Endothelial cell of umbilical vein (primary cell): ENCODE results near the gene DLL1. TPM values are rescaled to one million over a fixed set of nuclear protein-coding genes. Genes with fewer than 3 reads are reported as not detected.

Experiments used
- BruUV-seq: library from RNA; stranded (reverse); fragments of 400-500 nt; replicated peaks from 2 replicates; lab custom pipeline; 2021; lab: Mats Ljungman, UMichigan
- CTCF ChIA-PET: fragments of 300-600, 350-600 bp; sonication (Branson Sonifier 250); formaldehyde crosslinking; loops from one replicate; lab custom pipeline; 2021; ENCODE audit warnings: antibody characterized with exemption, inconsistent platforms; lab: Charles Lee
- POLR2A ChIA-PET: fragments of 300-600, 350-600 bp; sonication (Branson Sonifier 250); formaldehyde crosslinking; loops from one replicate; lab custom pipeline; 2021; ENCODE audit warnings: antibody characterized with exemption, inconsistent platforms; lab: Charles Lee
- DNase-seq: peaks from one replicate; pipeline ENCODE4 v3.0.0-alpha.2; 2011; ENCODE audit warnings: low read depth, low spot score
- FAIRE-seq: peaks from 2 replicates; lab custom pipeline; 2011; peaks lifted over from hg19 to GRCh38; lab: Jason Lieb, UNC
- H2AFZ ChIP-seq: 2 replicates; pipeline ENCODE4 v1.6.0; 2012; ENCODE audit warnings: low read depth, low read length, control low read depth, inconsistent platforms
- H3K27ac ChIP-seq: 2 replicates; pipeline ENCODE4 v1.5.1; 2011; ENCODE audit warnings: low read depth, mild to moderate bottlenecking, control low read depth, low read length, moderate library complexity; ENCODE audit not compliant: insufficient read depth
- H3K27me3 ChIP-seq, 2 experiments: 2 replicates each; pipeline versions ENCODE4 v1.6.0 to v1.6.1; 2011; ENCODE audit warnings: low read length in 2 of 2, mixed read lengths in 1 of 2; ENCODE audit not compliant: control insufficient read depth in 2 of 2, insufficient read depth in 2 of 2
- H3K36me3 ChIP-seq, 2 experiments: 2 replicates in 1 of 2; 3 replicates in 1 of 2; pipeline ENCODE4 v1.5.1; 2011; ENCODE audit warnings: low read length in 2 of 2, mild to moderate bottlenecking in 1 of 2, moderate library complexity in 1 of 2; ENCODE audit not compliant: control insufficient read depth in 2 of 2, insufficient read depth in 2 of 2; ENCODE audit errors: extremely low read depth in 1 of 2
- H3K4me1 ChIP-seq: 3 replicates; pipeline ENCODE4 v1.5.1; 2011; ENCODE audit warnings: mild to moderate bottlenecking, low read length; ENCODE audit not compliant: control insufficient read depth, insufficient read depth; ENCODE audit errors: extremely low read depth
- H3K4me2 ChIP-seq: 2 replicates; pipeline ENCODE4 v1.6.1; 2011; ENCODE audit warnings: low read length, control low read depth, mixed read lengths; ENCODE audit not compliant: insufficient read depth
- H3K4me3 ChIP-seq, 3 experiments: fragments of 200-600 bp in 1 of 3; sonication (generic), shearing (Covaris generic) in 1 of 3; replicated peaks in 1 of 3; 2 replicates each; pipeline ENCODE4 v1.5.1; 2011 to 2016; ENCODE audit warnings: control low read depth in 3 of 3, low read length in 3 of 3, mild to moderate bottlenecking in 2 of 3, inconsistent platforms in 1 of 3, low read depth in 1 of 3, moderate library complexity in 1 of 3; ENCODE audit not compliant: insufficient read depth in 1 of 3
- H3K79me2 ChIP-seq: 2 replicates; pipeline ENCODE4 v1.6.0; 2012; ENCODE audit warnings: low read length, inconsistent platforms; ENCODE audit not compliant: control insufficient read depth, insufficient read depth
- H3K9ac ChIP-seq: replicated peaks from 2 replicates; pipeline ENCODE3; 2011; ENCODE audit warnings: low read length, control low read depth; ENCODE audit not compliant: insufficient read depth; ENCODE audit errors: extremely low read depth
- H3K9me1 ChIP-seq: replicated peaks from 3 replicates; pipeline ENCODE4 v1.6.0; 2011; ENCODE audit warnings: mild to moderate bottlenecking, low read length; ENCODE audit not compliant: control insufficient read depth, insufficient read depth; ENCODE audit errors: extremely low read depth
- H3K9me3 ChIP-seq: replicated peaks from 2 replicates; pipeline ENCODE4 v1.5.1; 2012; ENCODE audit warnings: low read length, inconsistent platforms; ENCODE audit not compliant: control insufficient read depth, insufficient read depth
- H4K20me1 ChIP-seq: replicated peaks from 2 replicates; pipeline ENCODE3; 2011; ENCODE audit warnings: mild to moderate bottlenecking, low read length; ENCODE audit not compliant: control insufficient read depth, insufficient read depth; ENCODE audit errors: extremely low read depth
- CTCF ChIP-seq, 2 donors: IDR thresholded peaks; 1 replicate in 1 of 2; 2 replicates in 1 of 2; pipeline ENCODE4 v1.5.1; 2011; ENCODE audit warnings: low read length in 2 of 2, mild to moderate bottlenecking in 2 of 2, moderate library complexity in 2 of 2, control low read depth in 1 of 2, inconsistent platforms in 1 of 2, low read depth in 1 of 2; ENCODE audit not compliant: insufficient read depth in 1 of 2; ENCODE audit errors: extremely low read depth in 1 of 2
- EZH2 ChIP-seq: IDR thresholded peaks from 2 replicates; pipeline ENCODE4 v1.6.1; 2012; ENCODE audit warnings: borderline replicate concordance, low read depth, mild to moderate bottlenecking, moderate library complexity, low read length, inconsistent platforms; ENCODE audit not compliant: severe bottlenecking
- FOS ChIP-seq: IDR thresholded peaks from 2 replicates; pipeline ENCODE4 v1.6.1; 2011; ENCODE audit warnings: mild to moderate bottlenecking, low read length, moderate library complexity, borderline replicate concordance; ENCODE audit not compliant: insufficient read depth
- GATA2 ChIP-seq: IDR thresholded peaks from 2 replicates; pipeline ENCODE4 v1.7.0; 2011; ENCODE audit warnings: low read depth, mild to moderate bottlenecking, moderate library complexity, mixed read lengths, low read length; ENCODE audit not compliant: insufficient read length, insufficient read depth
- JUN ChIP-seq: IDR thresholded peaks from 2 replicates; pipeline ENCODE4 v1.6.1; 2011; ENCODE audit warnings: borderline replicate concordance, low read depth; ENCODE audit not compliant: insufficient read length, insufficient read depth
- MAX ChIP-seq: IDR thresholded peaks from 2 replicates; pipeline ENCODE4 v1.6.1; 2011; ENCODE audit not compliant: insufficient read depth, insufficient read length
- MYC ChIP-seq: IDR thresholded peaks from one replicate; pipeline ENCODE4 v1.6.1; 2011; ENCODE audit warnings: mild to moderate bottlenecking, low read depth, low read length
- POLR2A ChIP-seq: IDR thresholded peaks from 2 replicates; pipeline ENCODE4 v1.6.1; 2012; ENCODE audit warnings: low read depth, mild to moderate bottlenecking, control low read depth, low read length
- POLR2AphosphoS5 ChIP-seq: IDR thresholded peaks from 2 replicates; pipeline ENCODE4 v1.6.1; 2012; ENCODE audit warnings: low read depth, mild to moderate bottlenecking, control low read depth, low read length, moderate library complexity; ENCODE audit not compliant: insufficient read depth
- dilution Hi-C: fragments of 300-500 bp; cut with MboI; formaldehyde crosslinking; loops from one replicate; pipeline ENCODE4 v1.15.0; 2019; ENCODE audit warnings: low sequenced_read_pairs; ENCODE audit not compliant: extremely low pct_ligation_motif_present
- intact Hi-C: fragments of 100-400 bp; cut with micrococcal nuclease; formaldehyde crosslinking; loops from one replicate; pipeline ENCODE4 v1.10.0; 2022
- polyA plus RNA-seq, 4 experiments: library from polyadenylated mRNA; depleted of rRNA in 3 of 4; stranded (reverse) in 3 of 4; unstranded in 1 of 4; fragments of >200 nt; gene quantifications; 2 replicates each; pipeline versions ENCODE4 v1.2.1 to v1.2.3, GENCODE V29; 2011 to 2012; ENCODE audit warnings: missing spikeins in 1 of 4
- total RNA-seq: library from RNA; stranded (reverse); gene quantifications from 2 replicates; pipeline ENCODE4 v1.2.3, GENCODE V29; 2021

The DLL1 gene
- total and polyA plus RNA-seq, 2 donors (not counting 3 experiments of a cell fraction or from before 2014, with no cell fraction given), result 1.4 to 2.3 TPM

GRCh38 chr6:170273191-170273590 lies 17.7 kb downstream of the DLL1 start:
- ChIA-PET POLR2A (no interaction called here), CTCF (no interaction called here)
- intact Hi-C loops (no loop called here), dilution Hi-C loops (no loop called here)
- H3K9me3 ChIP-seq, result no peaks in the 10 kb centered on the region
- no peaks in the 10 kb centered on the region for H3K36me3 ChIP-seq
- H3K27ac ChIP-seq, result no peak overlapping the region
- no peaks in the 10 kb centered on the region for H3K9me1 ChIP-seq
- no peak overlapping the region for H3K4me3 ChIP-seq
- no peak overlapping the region for H3K4me2 ChIP-seq
- no peak for TF ChIP-seq POLR2AphosphoS5
- TF ChIP-seq EZH2, result no peak
- TF ChIP-seq MYC, result no peak
- no peak for TF ChIP-seq GATA2
- no peak for TF ChIP-seq POLR2A
- no peak for TF ChIP-seq MAX
- no peak for TF ChIP-seq FOS
- TF ChIP-seq CTCF (IDR thresholded peaks at IDR 0.05; ENCODE audit: extremely low read depth in 1 of 2, insufficient read depth in 1 of 2, low read depth in 1 of 2, low read length in 2 of 2), result no peak
- TF ChIP-seq JUN, result no peak
- peaks cover 1% of the 10 kb centered on the region for H3K4me1 ChIP-seq
- H3K27me3 ChIP-seq, result peaks cover 2 to 17% of the 10 kb centered on the region in 2 experiments
- H4K20me1 ChIP-seq, result no peaks in the 10 kb centered on the region
- H2AFZ ChIP-seq, result no peak overlapping the region
- H3K79me2 ChIP-seq, result no peaks in the 10 kb centered on the region
- FAIRE-seq (no peak), DNase-seq (no peak)
- no TSS peak for BruUV-seq
- no peak overlapping the region for H3K9ac ChIP-seq
